GM19455 (cell line): ENCODE measurements around the gene IQSEC1.

Source experiments
- ATAC-seq: cut with Tn5 transposase; IDR thresholded peaks from one replicate; pipeline ENCODE4 v1.9.1; 2021; ENCODE audit not compliant: unreplicated experiment

The IQSEC1 gene

DNA sequence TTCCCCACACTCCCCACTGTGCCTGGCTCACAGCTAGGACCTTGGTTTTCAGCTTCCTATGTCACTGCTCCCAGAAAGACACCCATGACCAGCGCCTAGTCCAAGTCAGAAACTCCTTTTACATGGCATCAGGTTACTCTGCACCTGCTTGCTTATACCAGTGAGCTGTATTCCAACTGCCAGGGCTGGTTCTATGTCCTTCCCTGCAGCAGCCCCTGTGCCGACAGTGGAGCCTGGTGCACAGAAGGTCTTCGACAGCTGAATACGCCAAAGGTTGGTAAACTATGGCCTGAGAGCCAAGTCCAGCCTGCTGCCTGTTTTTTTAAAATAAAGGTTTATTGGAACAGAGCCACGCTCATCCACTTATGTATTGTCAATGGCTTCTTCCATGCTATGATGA, 102.5 kb downstream of the IQSEC1 start:
- no peak for ATAC-seq

DNA sequence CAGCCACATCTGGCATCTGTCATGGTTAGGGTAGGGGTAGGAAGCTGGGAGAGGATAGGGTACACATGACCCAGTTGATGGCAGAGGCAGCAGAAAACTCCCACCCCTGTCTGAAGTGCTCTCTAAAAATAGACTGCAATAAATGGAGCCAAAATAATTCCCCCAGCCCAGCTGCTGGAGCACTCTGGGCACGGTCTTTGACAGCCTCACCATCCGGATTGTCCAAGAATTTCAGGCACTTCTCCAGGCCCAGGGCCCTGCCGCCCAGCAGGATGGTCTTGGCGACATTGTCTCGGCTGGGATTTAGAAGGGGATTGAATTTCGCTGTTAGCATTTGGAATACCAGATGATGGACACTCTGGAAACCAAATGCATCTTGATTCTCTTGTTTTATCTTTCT, 103.7 kb downstream of the IQSEC1 start:
- ATAC-seq = no peak

DNA sequence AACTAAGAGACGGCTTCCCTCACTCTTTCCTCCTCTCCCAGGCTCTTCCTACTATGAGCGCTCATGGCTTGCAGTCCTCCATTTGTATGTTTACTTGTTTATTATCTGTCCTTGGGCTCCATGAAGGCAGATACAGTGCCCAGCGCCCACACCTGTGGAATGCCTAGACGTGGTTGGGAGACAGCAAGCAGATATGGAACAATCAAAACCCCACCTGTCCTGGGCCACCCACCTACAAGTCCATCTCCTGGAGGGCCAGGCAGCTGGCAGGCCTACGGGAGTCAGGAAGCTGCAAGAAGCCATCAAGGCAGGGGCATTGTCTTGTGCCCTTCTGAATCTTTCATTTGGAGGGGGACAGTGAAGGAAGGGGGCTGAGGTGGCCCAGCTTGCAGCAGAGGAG, 104.7 kb downstream of the IQSEC1 start:
- no peak for ATAC-seq

DNA sequence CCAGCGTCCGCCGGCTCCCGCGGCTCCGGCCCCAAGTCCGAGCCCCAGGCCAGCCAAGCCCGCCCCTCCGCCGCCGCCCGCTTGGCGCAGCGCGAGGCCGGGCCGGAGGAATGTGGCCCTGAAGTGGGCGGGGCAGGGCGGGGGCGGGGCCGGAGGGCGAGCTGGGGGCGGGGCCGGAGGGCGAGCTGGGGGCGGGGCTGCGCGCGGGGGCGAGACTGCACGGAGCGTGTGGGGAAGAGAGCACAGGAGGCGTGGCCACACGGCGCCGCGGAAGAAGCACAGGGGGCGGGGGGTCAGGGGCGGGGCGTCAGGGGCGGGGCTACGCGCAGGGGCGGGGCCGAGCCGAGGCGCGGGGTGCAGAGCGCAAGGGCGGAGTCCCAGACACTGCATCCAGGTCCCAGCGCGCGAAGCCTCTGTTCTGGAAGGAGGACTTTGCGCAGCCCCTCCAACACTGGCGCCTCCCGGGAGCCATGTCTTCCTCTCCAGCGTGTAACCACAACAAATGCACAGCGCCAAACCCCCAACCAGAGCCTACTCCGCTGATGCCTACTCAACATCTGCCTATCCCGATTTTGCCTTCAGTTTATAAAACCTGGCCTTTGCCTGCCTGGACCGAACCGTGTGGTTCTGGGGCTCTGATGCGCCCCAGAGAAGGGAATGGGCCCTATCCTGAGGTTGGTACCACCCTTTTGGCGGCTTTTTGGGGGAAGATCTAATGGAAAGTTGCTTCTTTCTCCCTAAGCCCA, 105.5 kb downstream of the IQSEC1 start:
- ATAC-seq = peak; percentile 70

DNA sequence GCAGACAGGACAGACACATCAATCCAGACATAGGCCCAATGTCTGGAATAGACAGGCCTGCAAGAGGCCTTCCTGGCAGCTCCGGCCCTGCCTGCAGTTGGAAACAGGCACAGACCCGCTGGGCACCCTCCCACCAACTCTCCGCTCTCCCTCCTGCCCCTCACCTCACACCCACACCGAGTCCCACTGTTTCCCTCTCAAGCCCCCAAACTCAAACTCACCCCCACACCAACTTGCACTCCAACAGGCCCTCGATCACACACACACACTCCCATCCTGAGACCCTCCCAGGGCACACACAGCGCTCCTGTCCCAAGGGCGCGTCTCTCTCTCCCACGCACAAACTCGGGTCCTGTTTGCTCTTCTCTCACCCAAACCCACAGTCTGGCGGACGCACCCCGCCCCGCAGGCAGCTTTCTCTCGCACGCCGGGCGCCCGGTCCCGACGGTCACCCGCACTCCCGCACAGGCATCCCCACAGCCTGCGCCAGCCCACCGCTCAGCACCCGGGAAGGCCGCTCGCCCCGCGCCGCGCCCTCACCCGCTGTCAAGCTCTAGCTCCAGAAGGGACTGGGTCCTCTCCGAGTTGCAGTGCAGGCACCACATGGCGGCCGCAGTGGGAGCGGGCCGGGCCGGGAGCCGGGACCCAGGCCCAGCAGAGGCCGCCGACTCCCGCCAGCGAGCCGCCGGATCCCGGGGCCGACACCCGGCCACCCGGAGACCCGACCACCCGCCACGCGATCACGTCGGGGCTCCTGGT, 106.2 kb downstream of the IQSEC1 start:
- ATAC-seq = peak; percentile 3

DNA sequence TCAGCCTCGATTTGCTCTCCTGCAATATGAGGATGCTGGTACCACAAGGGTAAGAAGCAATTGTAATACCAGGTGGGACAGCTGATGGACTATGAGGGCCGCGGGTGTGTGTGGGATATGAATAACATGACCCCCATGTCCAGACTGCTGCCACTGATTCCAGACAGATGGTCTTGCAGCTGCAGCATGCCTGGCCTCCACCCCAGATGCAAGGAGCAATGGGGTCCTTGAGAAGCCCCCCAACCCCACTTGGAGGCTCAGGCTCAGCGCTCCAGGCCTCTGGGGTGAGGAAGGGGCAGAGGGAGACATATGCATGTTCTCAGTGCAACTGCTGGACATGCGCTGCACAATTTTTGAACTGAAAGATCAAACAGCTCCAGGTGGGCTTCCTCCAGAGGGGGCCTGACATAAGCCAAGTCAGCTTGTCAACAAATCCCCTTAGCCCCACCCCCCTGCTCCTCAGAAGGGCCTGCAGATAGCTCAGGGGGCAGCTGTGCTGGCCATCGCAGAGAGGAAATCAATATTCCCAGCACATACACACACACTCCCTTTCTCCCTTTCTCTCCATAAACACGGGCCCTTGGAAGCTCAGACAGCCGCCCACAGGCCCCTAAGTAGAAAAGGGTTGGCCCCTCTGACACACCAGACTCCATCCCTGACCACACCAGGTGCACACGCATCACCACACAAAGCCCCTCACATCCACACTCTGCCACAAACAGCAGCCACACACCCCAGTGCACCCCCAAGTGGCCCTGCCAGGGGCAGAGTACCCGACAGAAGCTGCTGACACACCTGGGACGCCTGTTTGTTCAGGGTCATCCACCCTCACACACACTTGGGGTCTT, 107.0 kb downstream of the IQSEC1 start:
- no peak for ATAC-seq

DNA sequence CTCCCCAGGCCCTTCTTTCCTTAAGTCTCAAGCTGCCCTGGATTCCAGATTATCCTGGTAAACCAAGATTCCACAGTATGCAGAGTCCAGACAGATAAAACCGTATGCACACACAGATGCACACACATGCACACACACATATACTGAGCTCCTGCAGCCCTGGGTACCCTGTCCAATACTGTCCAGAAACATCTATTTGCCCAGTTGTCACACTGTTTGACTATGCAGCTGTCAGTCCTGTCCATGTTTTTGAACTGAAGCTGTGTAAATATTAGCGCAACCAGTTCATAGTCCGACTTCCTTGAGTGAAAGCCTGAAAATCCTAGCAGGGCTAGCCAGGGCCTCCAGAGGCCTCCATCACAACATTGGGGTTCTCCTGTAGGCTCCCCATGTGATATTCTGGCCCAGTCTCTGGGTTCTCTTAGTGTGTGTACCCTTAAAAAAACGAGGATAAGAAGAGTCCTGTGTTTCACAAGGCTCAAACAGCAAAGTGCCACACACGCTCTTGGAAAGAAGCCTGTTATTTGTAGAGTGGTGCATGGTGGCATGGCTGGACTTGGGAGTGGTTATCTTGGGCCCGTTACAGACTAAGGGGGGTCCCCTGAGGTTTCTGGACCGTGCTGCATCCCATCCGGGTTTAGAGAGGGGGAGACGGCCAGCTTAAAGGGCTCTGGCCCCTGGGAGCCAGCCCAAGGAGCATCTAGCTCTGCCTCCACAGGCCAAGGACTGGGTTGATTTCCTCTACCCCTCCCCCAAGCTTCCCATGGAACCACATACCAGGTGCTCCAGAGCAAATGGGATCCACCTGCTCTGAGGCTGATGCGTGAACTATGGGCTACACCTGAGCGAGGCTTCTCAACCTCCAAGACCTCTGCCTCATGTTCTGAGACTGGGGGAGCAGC, 108.3 kb downstream of the IQSEC1 start:
- ATAC-seq = no peak

DNA sequence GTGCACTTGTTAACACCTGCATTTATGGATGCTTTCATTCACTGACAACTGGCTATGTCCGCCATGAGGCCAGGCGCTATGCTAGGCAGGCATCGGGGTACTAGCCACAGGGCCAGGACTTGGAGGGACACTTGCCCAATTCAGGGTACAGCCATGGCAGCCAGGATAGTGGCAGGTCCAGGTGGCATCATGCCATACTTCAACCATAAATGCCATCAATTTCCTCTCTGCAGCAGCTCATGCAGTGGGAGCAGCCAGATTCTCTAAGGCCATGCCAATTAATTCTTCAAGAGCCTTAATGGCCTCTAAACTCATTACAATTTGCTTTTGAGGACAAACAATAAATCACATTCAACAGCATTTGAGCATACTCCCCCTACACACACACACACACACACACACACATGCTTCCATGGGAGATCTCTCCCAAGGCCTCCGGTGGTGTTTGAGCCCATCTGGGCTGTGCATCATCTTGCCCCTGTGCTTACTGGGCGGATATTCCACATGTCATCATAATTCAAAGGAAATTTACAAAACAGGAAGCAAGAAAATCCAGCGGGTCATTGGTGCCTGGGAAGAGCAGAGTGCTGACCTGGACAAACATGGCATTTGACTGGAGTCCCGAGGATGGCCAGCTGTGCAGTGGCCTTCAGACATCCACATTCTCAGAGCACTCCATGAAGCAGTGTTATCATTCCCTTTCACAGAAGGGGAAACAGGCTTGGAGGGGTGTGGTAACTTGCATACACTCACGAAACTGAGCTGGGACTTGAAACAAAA, 109.1 kb downstream of the IQSEC1 start:
- no peak for ATAC-seq

DNA sequence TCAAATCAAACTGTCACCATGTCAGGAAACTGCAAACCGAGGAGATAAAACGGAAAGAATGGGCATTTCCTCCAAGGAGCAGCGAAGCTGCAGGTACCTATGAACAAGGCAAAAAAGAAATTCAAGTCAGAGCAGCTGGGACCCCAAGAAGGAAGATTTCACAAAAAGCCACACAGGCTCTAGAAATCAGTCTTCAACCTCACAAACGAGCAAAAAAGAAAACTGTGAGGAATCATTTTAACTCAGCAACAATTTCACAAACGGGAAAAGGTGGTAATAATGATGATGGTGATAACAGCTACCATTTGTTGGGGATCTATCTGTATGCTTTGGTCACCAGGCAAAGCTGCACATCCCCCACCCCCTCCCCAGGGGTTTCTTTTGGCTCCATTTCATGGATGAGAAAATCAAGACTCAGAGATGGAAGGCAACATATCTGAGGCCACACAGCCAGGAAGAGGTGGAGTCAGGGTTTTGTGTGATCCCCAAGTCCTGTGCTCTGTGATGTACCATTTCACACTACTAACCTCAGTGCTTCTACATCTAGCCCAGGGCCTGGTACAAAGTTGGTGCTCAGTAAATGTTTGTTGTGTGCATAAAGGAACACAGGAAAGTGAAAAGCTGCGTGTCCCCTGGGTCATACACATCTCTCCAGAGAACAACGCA, 109.9 kb downstream of the IQSEC1 start:
- no peak for ATAC-seq

DNA sequence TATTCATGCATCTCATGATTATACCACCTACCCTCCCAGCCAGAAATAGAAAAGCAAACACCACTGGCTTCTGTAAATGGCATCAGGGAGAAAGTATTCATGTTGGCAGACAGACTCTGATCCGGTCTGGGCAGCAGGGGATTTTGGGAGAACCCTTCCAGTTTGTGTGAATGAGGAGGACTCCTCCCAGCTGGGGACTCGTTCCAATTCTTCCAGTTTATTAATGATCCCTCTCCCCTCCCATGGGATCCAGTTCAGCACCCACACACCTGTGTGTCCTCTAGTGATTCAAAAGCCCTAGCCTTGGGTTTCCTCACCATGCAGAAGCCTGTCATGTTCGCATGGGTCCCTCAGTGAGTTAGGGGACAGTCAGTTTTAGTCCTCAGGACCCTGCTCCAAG, 110.9 kb downstream of the IQSEC1 start:
- no peak for ATAC-seq

DNA sequence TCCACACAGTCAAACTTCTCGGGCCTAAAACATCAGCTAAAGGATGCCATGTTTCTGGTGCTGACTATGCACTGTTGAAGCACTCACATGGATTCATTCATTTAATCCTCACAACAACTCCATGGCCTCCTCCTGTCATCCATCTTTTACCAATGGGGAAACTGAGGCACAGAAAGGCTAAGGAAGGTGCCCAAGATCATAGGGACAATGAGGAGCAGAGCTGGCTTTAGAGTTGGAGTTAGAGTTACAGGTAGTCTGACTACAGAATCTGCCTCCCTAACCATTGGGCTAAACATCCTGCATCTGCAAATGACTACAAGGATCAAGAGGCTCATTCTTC, 111.6 kb downstream of the IQSEC1 start:
- ATAC-seq = no peak

DNA sequence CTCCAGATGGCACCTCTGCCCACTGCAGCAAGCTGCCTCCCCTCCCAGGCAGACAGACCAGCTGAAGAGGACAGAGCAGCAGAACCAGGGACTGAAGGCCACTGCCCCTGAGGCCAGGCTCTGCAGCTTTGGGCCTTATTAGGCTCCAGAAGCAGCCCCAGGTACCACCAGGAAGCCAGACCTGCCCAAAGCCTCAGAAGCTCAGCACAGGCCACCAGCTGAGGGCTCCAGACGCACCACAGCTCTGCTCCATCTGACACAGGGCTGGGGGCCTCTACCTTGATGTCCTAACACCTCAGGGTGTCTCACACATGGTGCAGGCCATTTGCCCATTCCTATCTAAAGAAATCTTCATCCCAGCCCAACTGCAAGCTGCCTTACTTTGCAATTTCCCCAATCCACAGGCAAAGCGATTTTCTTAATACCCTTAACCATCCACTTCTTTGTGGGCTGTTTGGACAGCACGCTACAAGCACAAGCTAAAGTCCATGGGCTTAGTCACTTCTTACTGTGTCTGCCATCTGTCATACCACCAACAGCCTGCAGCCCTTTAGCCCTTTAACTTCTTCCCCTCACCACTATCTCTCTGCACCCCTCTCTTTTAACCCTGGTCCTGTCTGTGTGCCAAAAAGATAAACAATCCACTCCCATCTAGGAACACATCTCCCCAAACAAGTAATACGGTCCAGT, 112.1 kb downstream of the IQSEC1 start:
- no peak for ATAC-seq

DNA sequence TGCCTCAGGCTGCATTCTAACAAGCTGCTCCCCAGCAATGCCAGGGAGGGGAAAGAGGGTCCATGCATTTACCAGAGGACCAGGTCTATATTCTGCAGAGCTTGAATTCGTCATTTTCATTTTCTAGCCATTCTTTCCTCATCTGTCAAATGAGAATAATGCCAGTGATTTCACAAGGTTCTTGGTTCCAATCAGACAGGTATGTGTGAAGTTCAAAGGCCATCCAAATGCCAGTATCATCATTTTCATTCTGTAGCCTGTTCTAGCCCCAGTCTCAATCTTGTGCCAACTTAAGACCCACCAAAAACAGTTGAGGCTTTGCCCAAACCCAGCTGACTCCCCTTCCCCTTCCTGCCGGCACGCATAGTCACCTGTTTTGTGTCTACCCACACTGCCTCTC, 112.7 kb downstream of the IQSEC1 start:
- no peak for ATAC-seq

DNA sequence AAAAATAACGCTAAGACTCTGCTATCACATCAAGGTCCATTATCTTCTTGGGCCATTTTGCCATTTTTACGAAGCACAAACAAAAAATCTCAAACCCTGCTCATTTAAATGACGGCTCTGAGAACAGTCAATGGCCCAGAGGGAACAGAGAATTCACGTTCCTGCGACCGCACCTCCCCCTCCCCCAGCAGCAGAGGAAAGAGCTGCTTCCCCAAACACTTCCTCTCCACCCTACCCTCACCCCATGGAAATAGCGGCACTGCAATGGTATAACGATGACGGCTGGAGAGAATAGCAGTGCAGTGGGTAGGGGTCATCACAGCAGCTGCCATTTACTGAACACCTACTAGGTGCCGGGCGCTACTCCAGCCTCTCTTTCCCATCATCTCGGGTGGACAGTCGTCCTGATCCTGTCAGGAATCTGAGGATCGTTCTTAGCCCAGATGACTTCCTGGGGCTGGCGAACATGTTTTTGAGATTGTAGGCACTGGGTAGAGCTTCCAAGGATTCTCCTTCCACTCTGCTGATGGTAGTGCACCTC, 113.3 kb downstream of the IQSEC1 start:
- ATAC-seq = no peak

DNA sequence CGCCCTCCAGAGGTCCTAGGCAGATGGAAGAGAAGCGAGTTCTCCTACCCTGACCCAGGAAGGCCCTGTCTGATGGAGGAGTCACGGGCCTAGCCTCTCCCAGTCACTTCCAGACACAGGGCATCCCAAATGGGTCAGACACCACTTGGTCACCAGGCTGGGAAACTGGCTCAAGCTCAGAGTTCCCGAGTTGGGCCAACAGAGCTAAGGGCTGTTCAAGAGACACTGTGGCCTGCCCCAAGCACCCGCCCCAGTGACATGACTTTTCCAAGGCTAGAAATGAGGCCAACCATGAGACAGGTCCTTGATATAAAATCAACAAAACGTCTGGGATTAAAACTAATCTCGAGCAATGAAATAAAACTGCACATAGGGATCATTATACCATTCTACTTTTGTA, 113.8 kb downstream of the IQSEC1 start:
- ATAC-seq = no peak

DNA sequence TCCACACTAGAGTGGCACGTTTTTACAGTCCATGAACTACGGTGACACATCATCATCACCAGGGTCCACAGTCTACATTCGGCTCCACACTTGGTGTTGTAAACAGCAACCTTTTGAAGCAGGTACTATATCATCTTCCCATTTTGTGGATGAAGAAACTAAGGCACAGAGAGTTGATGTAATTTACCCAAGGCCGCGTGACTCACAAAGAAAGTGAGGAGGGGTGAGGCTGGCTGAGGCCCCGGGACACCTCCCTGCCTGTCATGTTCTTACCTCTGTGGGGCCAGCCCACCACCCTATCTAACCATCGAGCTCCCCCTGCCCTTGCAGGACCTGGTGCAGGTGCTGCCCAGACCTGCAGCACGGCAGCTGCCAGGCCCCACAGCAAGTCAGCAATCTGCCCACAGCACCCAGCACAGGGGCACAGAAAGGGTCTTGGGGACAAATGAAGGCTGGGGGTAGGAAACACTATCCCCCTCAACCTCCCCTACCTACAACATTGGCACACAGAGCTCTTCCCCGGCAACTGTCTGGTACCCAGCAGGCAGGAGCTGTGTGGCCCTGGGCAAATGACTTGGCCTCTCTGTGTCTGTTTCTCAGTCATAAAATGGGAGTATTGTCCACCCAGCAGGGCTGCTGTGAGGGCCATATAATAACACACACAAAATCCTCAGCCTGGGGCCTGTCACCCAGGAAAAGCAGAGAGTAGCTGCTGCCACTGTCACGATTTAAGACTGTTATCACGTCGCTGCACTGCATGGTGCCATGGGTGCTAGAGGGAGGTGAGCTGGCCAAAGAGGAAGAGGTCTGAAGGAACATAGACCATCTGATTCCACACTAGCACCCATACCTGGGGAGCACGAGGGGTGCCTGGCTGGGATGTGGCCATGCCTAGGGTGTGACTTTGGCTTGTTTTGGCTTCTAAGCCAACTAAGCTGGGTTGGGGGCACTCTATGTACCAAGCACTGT, 115.1 kb downstream of the IQSEC1 start:
- ATAC-seq = no peak

DNA sequence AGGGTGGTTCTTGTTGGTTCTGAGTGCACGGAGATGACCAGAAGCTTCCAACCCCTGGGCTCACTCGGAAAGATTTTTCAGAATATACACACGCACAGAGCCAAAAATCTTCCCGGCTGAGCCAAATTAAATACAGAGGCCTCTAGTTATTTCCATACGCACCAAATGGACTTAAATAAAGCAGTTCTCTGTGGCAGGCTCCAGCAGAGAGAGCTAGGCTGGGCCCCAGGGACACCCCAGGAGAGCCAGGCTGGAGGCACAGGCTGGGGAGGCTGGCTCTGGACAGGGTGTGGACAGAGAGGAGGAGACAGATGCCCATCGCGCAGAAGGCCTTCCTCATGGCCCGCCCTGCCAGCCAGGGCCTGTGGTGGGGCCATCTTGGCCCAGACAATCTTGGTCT, 115.9 kb downstream of the IQSEC1 start:
- ATAC-seq = no peak

DNA sequence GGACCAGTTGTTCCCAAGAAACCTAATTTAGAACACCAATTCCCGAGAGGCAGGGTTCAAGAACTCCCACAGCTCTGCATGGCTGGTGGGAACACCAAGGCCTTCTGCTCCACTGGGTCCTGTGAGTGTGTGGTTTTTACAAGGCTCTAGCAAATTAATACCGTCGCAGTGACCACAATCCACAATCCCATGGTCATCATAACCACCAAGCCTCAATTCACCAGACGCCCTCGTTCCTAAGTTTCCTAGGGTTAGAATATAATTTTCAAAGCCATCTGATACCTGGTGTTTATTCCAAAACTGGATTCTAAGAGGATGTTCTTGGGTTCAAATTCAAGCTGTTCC, 116.9 kb downstream of the IQSEC1 start:
- ATAC-seq = no peak
